ENCODE data around the gene INTU. TPM values are rescaled to one million over a fixed set of nuclear protein-coding genes. Genes with fewer than 3 reads are reported as not detected.

INTU gene
- total RNA-seq, 1 experiment from 2014 or later = 4.6 TPM

GRCh38 chr4:127772769-127773671, 140.3 kb downstream of the INTU start:
- CTCF ChIA-PET = no interaction called here
- Mint-ChIP-seq H3K36me3 (ENCODE audit: insufficient read depth, unreplicated experiment) (no peaks in the 10 kb centered on the region), H3K27ac (ENCODE audit: unreplicated experiment) (no peak overlapping the region), H3K4me1 (ENCODE audit: low read depth, unreplicated experiment) (peaks cover 8% of the 10 kb centered on the region), H3K4me3 (ENCODE audit: low read depth, unreplicated experiment) (no peak overlapping the region), H3K9me3 (ENCODE audit: low read depth, unreplicated experiment) (no peaks in the 10 kb centered on the region), H3K27me3 (ENCODE audit: unreplicated experiment) (no peaks in the 10 kb centered on the region)
- intact Hi-C loops (cut with micrococcal nuclease; ENCODE audit: unreplicated experiment) = no loop called here
- no peak for DNase-seq
- TF ChIP-seq CTCF (IDR thresholded peaks at IDR 0.05; ENCODE audit: unreplicated experiment) = no peak
- no TSS peak for BruUV-seq (replicated peaks)

- no peaks in the 10 kb centered on the region for H3K9me3 Mint-ChIP-seq (ENCODE audit: low read depth, unreplicated experiment)
- H3K4me3 Mint-ChIP-seq (ENCODE audit: low read depth, unreplicated experiment) = no peak overlapping the region
- BruUV-seq (replicated peaks) = no TSS peak
- CTCF ChIA-PET = no interaction called here
- DNase-seq = no peak
- no peaks in the 10 kb centered on the region for H3K27me3 Mint-ChIP-seq (ENCODE audit: unreplicated experiment)
- peaks cover 16% of the 10 kb centered on the region for H3K4me1 Mint-ChIP-seq (ENCODE audit: low read depth, unreplicated experiment)
- no peaks in the 10 kb centered on the region for H3K36me3 Mint-ChIP-seq (ENCODE audit: insufficient read depth, unreplicated experiment)
- intact Hi-C loops (cut with micrococcal nuclease; ENCODE audit: unreplicated experiment) = no loop called here
- H3K27ac Mint-ChIP-seq (ENCODE audit: unreplicated experiment) = no peak overlapping the region
- no peak for TF ChIP-seq CTCF (IDR thresholded peaks at IDR 0.05; ENCODE audit: unreplicated experiment)
These were observed 143.1 kb downstream of the INTU start for GRCh38 chr4:127775843-127776242.

Other genes starting within 250 kb of the INTU start
- gene SLC25A31, start 97.4 kb downstream of the INTU start, total RNA-seq (2022) = not detected in 2 replicates
- 16.4 and 17.8 TPM in 2 replicates for gene HSPA4L, start 149.4 kb downstream of the INTU start, total RNA-seq (2022)
- gene PLK4, start 247.9 kb downstream of the INTU start, total RNA-seq (2022) = 17.7 and 22.3 TPM in 2 replicates